Uterus (tissue), 4 donors: ENCODE data around the gene TGFBR3L. TPM values are rescaled to one million over a fixed set of nuclear protein-coding genes. Genes with fewer than 3 reads are reported as not detected.

ENCODE experiments used
- DNase-seq, 2 donors: peaks; one replicate each; pipeline ENCODE4 v3.0.0-alpha.2; 2019 to 2020
- H3K27ac ChIP-seq, 2 donors: fragments of 200-600 bp; sonication (generic); 1 replicate in 1 of 2; 2 replicates in 1 of 2; pipeline ENCODE4 v1.5.1; 2016 to 2018
- H3K27me3 ChIP-seq, 2 donors: fragments of 200-600 bp; sonication (generic); one replicate each; pipeline ENCODE4 v1.5.1; 2018 to 2019; ENCODE audit warnings: control low read depth in 1 of 2
- H3K36me3 ChIP-seq, 2 donors: fragments of 200-600 bp; sonication (generic); one replicate each; pipeline ENCODE4 v1.5.1; 2019; ENCODE audit warnings: control low read depth in 1 of 2
- H3K4me1 ChIP-seq, 2 donors: fragments of 200-600 bp; sonication (generic); one replicate each; pipeline ENCODE4 v1.5.1; 2018 to 2019; ENCODE audit warnings: control low read depth in 1 of 2
- H3K4me3 ChIP-seq, 2 donors: fragments of 200-600 bp; sonication (generic); 1 replicate in 1 of 2; 2 replicates in 1 of 2; pipeline ENCODE4 v1.5.1; 2018 to 2019; ENCODE audit warnings: mild to moderate bottlenecking in 1 of 2
- H3K9me3 ChIP-seq, 2 donors: fragments of 200-600 bp; sonication (generic); one replicate each; pipeline ENCODE4 v1.5.1; 2019; ENCODE audit warnings: control low read depth in 1 of 2
- POLR2A ChIP-seq, 2 donors: fragments of 450-650 bp; IDR thresholded peaks; one replicate each; pipeline ENCODE4 v1.6.1; 2016; ENCODE audit warnings: antibody characterized with exemption in 2 of 2, mild to moderate bottlenecking in 1 of 2, moderate library complexity in 1 of 2
- intact Hi-C: fragments of 100-400 bp; cut with DNase I; formaldehyde crosslinking; loops from one replicate; pipeline ENCODE4 v1.15.1; 2023; ENCODE audit warnings: low total_unique reads
- total RNA-seq, 4 donors: library from RNA; depleted of rRNA in 3 of 4; stranded (reverse); fragments of >200 nt in 3 of 4; gene quantifications; one replicate each; pipeline versions ENCODE4 v1.1.0 to v1.2.4, GENCODE V29; 2014 to 2023
- TF ChIP-seq, protein P1 (sequence below), 4 experiments: fragments of 200-600 bp in 2 of 4; fragments of 450-650 bp in 2 of 4; sonication (generic) in 2 of 4; IDR thresholded peaks; one replicate each; pipeline ENCODE4 v1.5.1; 2016 to 2019; ENCODE audit warnings: antibody characterized with exemption in 4 of 4, mild to moderate bottlenecking in 2 of 4, moderate library complexity in 1 of 4
- donor health status: DM: yes; HTN: yes; CAD: no.

The TGFBR3L gene
- total RNA-seq, 4 donors from 2014 or later: 5.2 TPM; not detected in 3

DNA sequence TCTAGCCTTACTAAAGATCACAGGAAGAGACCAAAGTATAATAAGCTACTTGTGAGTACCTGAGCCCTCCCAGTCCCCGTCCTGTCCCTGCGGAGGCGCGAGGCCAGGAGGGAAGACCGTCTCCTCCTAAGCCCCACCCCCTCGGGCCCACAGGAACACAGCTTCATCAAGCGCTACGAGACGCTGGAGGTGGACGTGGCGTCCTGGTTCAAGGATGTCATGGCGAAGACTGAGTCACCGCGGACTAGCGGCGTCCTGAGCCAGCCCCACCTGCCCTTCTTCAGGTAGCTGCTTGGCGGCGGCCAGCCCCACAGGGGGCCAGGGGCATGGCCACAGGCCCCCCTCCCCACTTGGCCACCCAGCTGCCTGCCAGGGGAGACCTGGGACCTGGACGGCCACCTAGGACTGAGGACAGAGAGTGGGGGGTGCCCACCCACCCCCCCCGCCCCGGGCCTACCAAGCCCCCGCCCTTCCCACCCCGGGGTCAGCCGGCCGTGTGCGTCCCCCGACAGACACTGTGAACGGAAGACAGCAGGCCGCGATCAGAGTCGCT, 2.4 kb upstream of the TGFBR3L start:
- DNase-seq: peak in 1 of 2 donors; percentile 17

GRCh38 chr19:7912697-7913564, 1.7 kb upstream of the TGFBR3L start:
- intact Hi-C loops: no loop called here
- H3K4me3 ChIP-seq: no peak overlapping the region
- DNase-seq: peak in 1 of 2 donors; percentile 19

More for the DNA sequence above, 2.4 kb upstream of the TGFBR3L start:
- no peaks in the 10 kb centered on the region for H3K36me3 ChIP-seq
- intact Hi-C loops: no loop called here
- TF ChIP-seq, protein P1, sequence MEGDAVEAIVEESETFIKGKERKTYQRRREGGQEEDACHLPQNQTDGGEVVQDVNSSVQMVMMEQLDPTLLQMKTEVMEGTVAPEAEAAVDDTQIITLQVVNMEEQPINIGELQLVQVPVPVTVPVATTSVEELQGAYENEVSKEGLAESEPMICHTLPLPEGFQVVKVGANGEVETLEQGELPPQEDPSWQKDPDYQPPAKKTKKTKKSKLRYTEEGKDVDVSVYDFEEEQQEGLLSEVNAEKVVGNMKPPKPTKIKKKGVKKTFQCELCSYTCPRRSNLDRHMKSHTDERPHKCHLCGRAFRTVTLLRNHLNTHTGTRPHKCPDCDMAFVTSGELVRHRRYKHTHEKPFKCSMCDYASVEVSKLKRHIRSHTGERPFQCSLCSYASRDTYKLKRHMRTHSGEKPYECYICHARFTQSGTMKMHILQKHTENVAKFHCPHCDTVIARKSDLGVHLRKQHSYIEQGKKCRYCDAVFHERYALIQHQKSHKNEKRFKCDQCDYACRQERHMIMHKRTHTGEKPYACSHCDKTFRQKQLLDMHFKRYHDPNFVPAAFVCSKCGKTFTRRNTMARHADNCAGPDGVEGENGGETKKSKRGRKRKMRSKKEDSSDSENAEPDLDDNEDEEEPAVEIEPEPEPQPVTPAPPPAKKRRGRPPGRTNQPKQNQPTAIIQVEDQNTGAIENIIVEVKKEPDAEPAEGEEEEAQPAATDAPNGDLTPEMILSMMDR (IDR thresholded peaks at IDR 0.05): no peak
- no peak for TF ChIP-seq POLR2A (IDR thresholded peaks at IDR 0.05)
- no peaks in the 10 kb centered on the region for H3K9me3 ChIP-seq
- peaks cover 6 to 7% of the 10 kb centered on the region in 2 donors for H3K27me3 ChIP-seq
- peaks cover 0 to 14% of the 10 kb centered on the region in 2 donors for H3K4me1 ChIP-seq
- H3K27ac ChIP-seq: no peak overlapping the region
- no peak overlapping the region for H3K4me3 ChIP-seq

GRCh38 chr19:7913652-7914051, 978 bp upstream of the TGFBR3L start:
- DNase-seq: no peak
- H3K4me1 ChIP-seq: peaks cover 0 to 23% of the 10 kb centered on the region in 2 donors
- no peaks in the 10 kb centered on the region for H3K36me3 ChIP-seq
- H3K27me3 ChIP-seq: peaks cover 6 to 7% of the 10 kb centered on the region in 2 donors
- intact Hi-C loops: no loop called here
- no peak overlapping the region for H3K4me3 ChIP-seq
- no peaks in the 10 kb centered on the region for H3K9me3 ChIP-seq
- no peak overlapping the region for H3K27ac ChIP-seq
- TF ChIP-seq, protein P1 (IDR thresholded peaks at IDR 0.05): no peak
- TF ChIP-seq POLR2A (IDR thresholded peaks at IDR 0.05): no peak

More at GRCh38 chr19:7912697-7913564, 1.7 kb upstream of the TGFBR3L start:
- Histone ChIP-seq H3K27me3 (peaks cover 6 to 7% of the 10 kb centered on the region in 2 donors), H3K36me3 (no peaks in the 10 kb centered on the region), H3K4me1 (peaks cover 0 to 21% of the 10 kb centered on the region in 2 donors), H3K9me3 (no peaks in the 10 kb centered on the region), H3K27ac (no peak overlapping the region)
- TF ChIP-seq, protein P1 (IDR thresholded peaks at IDR 0.05): no peak
- no peak for TF ChIP-seq POLR2A (IDR thresholded peaks at IDR 0.05)

DNA sequence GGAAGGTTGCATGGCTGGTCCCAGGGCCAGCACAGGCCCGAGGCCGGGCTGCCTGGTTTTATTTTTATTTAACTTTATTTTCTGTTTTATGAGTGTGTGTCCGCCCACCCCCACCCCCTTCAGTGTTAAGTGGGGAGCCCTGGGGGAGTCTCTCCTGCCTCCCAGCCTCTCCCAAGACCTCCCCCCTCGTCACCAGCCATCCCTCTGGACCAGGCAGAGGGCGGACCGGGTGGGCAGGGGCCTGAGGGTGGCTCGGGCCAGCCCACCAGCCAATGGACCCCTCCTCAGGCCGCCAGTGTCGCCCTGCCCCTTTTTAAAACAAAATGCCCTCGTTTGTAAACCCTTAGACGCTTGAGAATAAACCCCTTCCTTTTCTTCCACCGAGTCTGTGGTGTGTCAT, 531 bp upstream of the TGFBR3L start:
- Histone ChIP-seq H3K36me3 (no peaks in the 10 kb centered on the region), H3K27me3 (peaks cover 6 to 7% of the 10 kb centered on the region in 2 donors), H3K9me3 (no peaks in the 10 kb centered on the region), H3K4me1 (peaks cover 0 to 23% of the 10 kb centered on the region in 2 donors), H3K4me3 (no peak overlapping the region), H3K27ac (no peak overlapping the region)
- intact Hi-C loops: no loop called here
- DNase-seq: no peak
- TF ChIP-seq, protein P1 (IDR thresholded peaks at IDR 0.05): no peak
- no peak for TF ChIP-seq POLR2A (IDR thresholded peaks at IDR 0.05)
